Measurements from ENCODE around the gene SAP30. TPM values are rescaled to one million over a fixed set of nuclear protein-coding genes. Genes with fewer than 3 reads are reported as not detected.

The SAP30 gene
- total RNA-seq, 1 experiment from 2014 or later, result 13.5 TPM

DNA sequence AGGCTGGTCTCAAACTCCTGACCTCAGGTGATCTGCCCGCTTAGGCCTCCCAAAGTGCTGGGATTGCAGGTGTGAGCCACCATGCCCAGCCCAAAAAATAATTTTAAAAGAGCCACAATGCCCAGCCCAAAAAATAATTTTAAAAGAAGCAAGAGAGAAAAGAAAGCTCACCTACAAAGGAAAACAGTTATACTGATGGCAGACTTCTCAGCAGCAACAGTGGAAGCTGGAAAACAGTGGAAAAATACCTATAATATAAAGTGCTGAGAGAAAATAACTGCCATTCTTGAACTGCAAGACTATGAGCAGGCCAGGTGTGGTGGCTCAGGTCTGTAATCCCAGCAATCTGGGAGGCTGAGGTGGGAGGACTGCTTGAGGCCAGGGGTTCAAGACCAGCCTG lies 23.3 kb upstream of the SAP30 start:
- Histone ChIP-seq H2BK20ac (ENCODE audit: low read depth, low read length, poor library complexity, severe bottlenecking) (no peak overlapping the region), H3K4me2 (ENCODE audit: insufficient read depth, insufficient read length, low read length) (no peak overlapping the region), H3T11ph (ENCODE audit: low read length) (no peak overlapping the region), H4K5ac (ENCODE audit: insufficient read length, low read depth, low read length) (no peak overlapping the region), H4K8ac (replicated peaks; ENCODE audit: insufficient read length, low read depth, low read length) (no peak overlapping the region), H3K56ac (ENCODE audit: insufficient read length, low read depth, low read length) (no peak overlapping the region), H3K23ac (ENCODE audit: insufficient read length, low read depth, low read length) (no peak overlapping the region), H3K27me3 (ENCODE audit: insufficient read depth, low read length) (no peaks in the 10 kb centered on the region), H3K79me2 (ENCODE audit: insufficient read depth, low read length) (no peaks in the 10 kb centered on the region), H3K9ac (ENCODE audit: extremely low read depth, insufficient read length, low read length) (no peak overlapping the region), H2BK5ac (ENCODE audit: insufficient read length, low read length) (no peak overlapping the region), H2AFZ (ENCODE audit: low read length) (no peak overlapping the region), H2BK12ac (ENCODE audit: insufficient read length, low read depth, low read length) (no peak overlapping the region), H4K20me1 (ENCODE audit: control insufficient read depth, insufficient read depth, insufficient read length) (no peaks in the 10 kb centered on the region), H3K4me1 (ENCODE audit: insufficient read depth, low read length) (peaks cover 3% of the 10 kb centered on the region; the same call in 1 of the 2 replicates), H3K18ac (ENCODE audit: insufficient read length, low read depth, low read length) (no peak overlapping the region), H3K27ac (ENCODE audit: insufficient read length, low read depth, low read length) (no peak overlapping the region), H3K79me1 (ENCODE audit: insufficient read depth, low read depth, low read length, poor library complexity, severe bottlenecking) (no peaks in the 10 kb centered on the region), H3K23me2 (ENCODE audit: insufficient read length, low read depth, low read length, poor library complexity, severe bottlenecking) (no peaks in the 10 kb centered on the region), H2BK15ac (ENCODE audit: low read depth, low read length) (no peak overlapping the region), H2AK5ac (ENCODE audit: insufficient read length, low read length) (no peak overlapping the region), H3K9me3 (ENCODE audit: control insufficient read depth, low read depth, low read length) (no peaks in the 10 kb centered on the region), H4K91ac (ENCODE audit: insufficient read length, low read depth, low read length) (no peak overlapping the region), H3K4ac (ENCODE audit: low read depth, low read length) (no peak overlapping the region), H3K14ac (ENCODE audit: insufficient read depth, low read length) (no peak overlapping the region), H2BK120ac (ENCODE audit: low read depth, low read length, poor library complexity, severe bottlenecking) (no peak overlapping the region)
- Mint-ChIP-seq H3K9me3 (peaks cover 0 to 3% of the 10 kb centered on the region in 2 experiments; a peak in 2 of 5 replicates), H3K36me3 (ENCODE audit: insufficient read depth in 1 of 3, low read depth in 3 of 3) (peaks cover 0 to 4% (median 2%) of the 10 kb centered on the region in 3 experiments; a peak in 1 of 7 replicates), H3K27ac (no peak overlapping the region), H3K4me3 (no peak overlapping the region), H3K4me1 (peaks cover 19 to 34% of the 10 kb centered on the region in 2 experiments), H3K27me3 (ENCODE audit: low read depth) (no peaks in the 10 kb centered on the region)
- no CpG with 5 or more reads among the region's 1 CpG for WGBS (ENCODE audit: extremely low coverage, insufficient read length, low lambda C conversion rate)
- TF ChIP-seq, protein P1, sequence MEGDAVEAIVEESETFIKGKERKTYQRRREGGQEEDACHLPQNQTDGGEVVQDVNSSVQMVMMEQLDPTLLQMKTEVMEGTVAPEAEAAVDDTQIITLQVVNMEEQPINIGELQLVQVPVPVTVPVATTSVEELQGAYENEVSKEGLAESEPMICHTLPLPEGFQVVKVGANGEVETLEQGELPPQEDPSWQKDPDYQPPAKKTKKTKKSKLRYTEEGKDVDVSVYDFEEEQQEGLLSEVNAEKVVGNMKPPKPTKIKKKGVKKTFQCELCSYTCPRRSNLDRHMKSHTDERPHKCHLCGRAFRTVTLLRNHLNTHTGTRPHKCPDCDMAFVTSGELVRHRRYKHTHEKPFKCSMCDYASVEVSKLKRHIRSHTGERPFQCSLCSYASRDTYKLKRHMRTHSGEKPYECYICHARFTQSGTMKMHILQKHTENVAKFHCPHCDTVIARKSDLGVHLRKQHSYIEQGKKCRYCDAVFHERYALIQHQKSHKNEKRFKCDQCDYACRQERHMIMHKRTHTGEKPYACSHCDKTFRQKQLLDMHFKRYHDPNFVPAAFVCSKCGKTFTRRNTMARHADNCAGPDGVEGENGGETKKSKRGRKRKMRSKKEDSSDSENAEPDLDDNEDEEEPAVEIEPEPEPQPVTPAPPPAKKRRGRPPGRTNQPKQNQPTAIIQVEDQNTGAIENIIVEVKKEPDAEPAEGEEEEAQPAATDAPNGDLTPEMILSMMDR (conservative IDR thresholded peaks at IDR 0.05), result no peak
- no peak for DNase-seq
